Stimulated activated CD8-positive, alpha-beta memory T cell treated with anti-CD3 and anti-CD28 coated beads, Interleukin-4, amount 100 ng/mL, for 4 hours (primary cell): ENCODE results near the gene AP4B1.
A peak's percentile ranks its signal among the peaks of the same experiment; 100 is the strongest.
"Not testable (repeated sequence)": the region's sequence is repeated elsewhere in the genome, so short reads cannot be mapped to it uniquely, and the experiment has no call there.

Experiments used
- DNase-seq, 2 donors: peaks; one replicate each; pipeline ENCODE4 v3.0.0-alpha.2; 2020; ENCODE audit warnings: low read depth in 2 of 2, low spot score in 1 of 2

AP4B1 gene

GRCh38 chr1:113904674-113905434 is at the start of gene AP4B1, which contains the start of gene DCLRE1B:
TSS of gene AP4B1 (minus strand) at chr1:113904799. CDS start at chr1:113904717, 82 bp downstream.
TSS of gene DCLRE1B (plus strand) at chr1:113905326. CDS start at chr1:113905587, 261 bp downstream.
- DNase-seq = peak; percentile 88 to 95

- DNase-seq = no peak
Observed at GRCh38 chr1:113951719-113952118, 47.1 kb upstream of the AP4B1 start.

GRCh38 chr1:113950908-113951307 is 46.3 kb upstream of the AP4B1 start:
- DNase-seq = no peak

- no peak for DNase-seq
Observed at GRCh38 chr1:113949007-113949406, 44.4 kb upstream of the AP4B1 start.

GRCh38 chr1:113948151-113948550 is 43.6 kb upstream of the AP4B1 start:
- not testable (repeated sequence) for DNase-seq

GRCh38 chr1:113947388-113948107 is 42.9 kb upstream of the AP4B1 start:
- DNase-seq = no peak

GRCh38 chr1:113946678-113947387 is 42.2 kb upstream of the AP4B1 start:
- DNase-seq = no peak

- no peak for DNase-seq
Observed at GRCh38 chr1:113946112-113946511, 41.5 kb upstream of the AP4B1 start.

- DNase-seq = no peak
Observed at GRCh38 chr1:113945329-113945728, 40.7 kb upstream of the AP4B1 start.

- DNase-seq = no peak
Observed at GRCh38 chr1:113943028-113943811, 38.6 kb upstream of the AP4B1 start.

- no peak for DNase-seq
Observed at GRCh38 chr1:113942527-113942926, 37.9 kb upstream of the AP4B1 start.

- no peak for DNase-seq
Observed at GRCh38 chr1:113941245-113941559, 36.6 kb upstream of the AP4B1 start.

- peak in 1 of 2 donors; percentile 14 for DNase-seq
Observed at GRCh38 chr1:113940365-113941244, 36.0 kb upstream of the AP4B1 start.

GRCh38 chr1:113938192-113938591 is 33.6 kb upstream of the AP4B1 start:
- no peak for DNase-seq

GRCh38 chr1:113937146-113937545 is 32.5 kb upstream of the AP4B1 start:
- DNase-seq = no peak

GRCh38 chr1:113935970-113936369 is 31.4 kb upstream of the AP4B1 start:
- DNase-seq = no peak

- DNase-seq = no peak
Observed at GRCh38 chr1:113935176-113935575, 30.6 kb upstream of the AP4B1 start.

GRCh38 chr1:113934511-113935055 is 30.0 kb upstream of the AP4B1 start:
- DNase-seq = no peak

- no peak for DNase-seq
Observed at GRCh38 chr1:113934006-113934405, 29.4 kb upstream of the AP4B1 start.

- DNase-seq = no peak
Observed at GRCh38 chr1:113931451-113931851, 26.9 kb upstream of the AP4B1 start.
